Activated CD8-positive, alpha-beta T cell treated with anti-CD3 and anti-CD28 coated beads for 36 hours (primary cell): ENCODE results near the gene SERPINE1. TPM values are rescaled to one million over a fixed set of nuclear protein-coding genes. Genes with fewer than 3 reads are reported as not detected.
"Not testable (repeated sequence)": the region's sequence is repeated elsewhere in the genome, so short reads cannot be mapped to it uniquely, and the experiment has no call there.

Source experiments
- ATAC-seq: fragments of 200-7000 bp; cut with Tn5 transposase; one replicate; pipeline ENCODE4 v1.10.0; 2021; ENCODE audit warnings: mild to moderate bottlenecking, moderate library complexity
- CTCF ChIA-PET: fragments of 350-600 bp; sonication (Branson Sonifier 250); formaldehyde crosslinking; loops from one replicate; lab custom pipeline; 2021; ENCODE audit warnings: antibody characterized with exemption; lab: Charles Lee
- POLR2A ChIA-PET: fragments of 350-600 bp; sonication (Branson Sonifier 250); formaldehyde crosslinking; loops from one replicate; lab custom pipeline; 2021; ENCODE audit warnings: antibody characterized with exemption; lab: Charles Lee
- DNase-seq: peaks from one replicate; pipeline ENCODE4 v3.0.0-alpha.2; 2020
- H3K27ac Mint-ChIP-seq: one replicate; pipeline ENCODE4 v1.8.0; 2021; ENCODE audit warnings: mild to moderate bottlenecking, mixed read lengths
- H3K27me3 Mint-ChIP-seq: one replicate; pipeline ENCODE4 v1.8.0; 2021; ENCODE audit warnings: mixed read lengths
- H3K36me3 Mint-ChIP-seq: one replicate; pipeline ENCODE4 v1.8.0; 2021; ENCODE audit warnings: low read depth, mixed read lengths
- H3K4me1 Mint-ChIP-seq: one replicate; pipeline ENCODE4 v1.8.0; 2021; ENCODE audit warnings: low read depth, mixed read lengths
- H3K4me3 Mint-ChIP-seq: one replicate; pipeline ENCODE4 v1.8.0; 2021; ENCODE audit warnings: mild to moderate bottlenecking, moderate library complexity, mixed read lengths
- H3K9me3 Mint-ChIP-seq: one replicate; pipeline ENCODE4 v1.8.0; 2021; ENCODE audit warnings: mixed read lengths
- CTCF ChIP-seq: fragments of 200-600 bp; IDR thresholded peaks from one replicate; pipeline ENCODE4 v1.8.0; 2022; ENCODE audit warnings: antibody characterized with exemption, mild to moderate bottlenecking
- intact Hi-C: fragments of 100-400 bp; cut with micrococcal nuclease; formaldehyde crosslinking; loops from one replicate; pipeline ENCODE4 v1.10.0; 2022
- total RNA-seq, 2 experiments: library from RNA; stranded (reverse); gene quantifications; one replicate each; pipeline ENCODE4 v1.2.3, GENCODE V29; 2021

The SERPINE1 gene
- total RNA-seq, 2 experiments from 2014 or later, result 1.2 to 1.3 TPM

GRCh38 chr7:101115215-101115614 lies 11.7 kb upstream of the SERPINE1 start:
- no peaks in the 10 kb centered on the region for H3K9me3 Mint-ChIP-seq
- DNase-seq (no peak), ATAC-seq (no peak)
- ChIA-PET POLR2A (no interaction called here), CTCF (no interaction called here)
- no peak overlapping the region for H3K4me3 Mint-ChIP-seq
- H3K36me3 Mint-ChIP-seq, result no peaks in the 10 kb centered on the region
- H3K4me1 Mint-ChIP-seq, result peaks cover 6% of the 10 kb centered on the region
- intact Hi-C loops, result no loop called here
- H3K27me3 Mint-ChIP-seq, result peaks cover 8% of the 10 kb centered on the region
- no peak overlapping the region for H3K27ac Mint-ChIP-seq
- TF ChIP-seq CTCF, result no peak

- DNase-seq (no peak), ATAC-seq (no peak)
- H3K4me1 Mint-ChIP-seq, result peaks cover 7% of the 10 kb centered on the region
- no peaks in the 10 kb centered on the region for H3K36me3 Mint-ChIP-seq
- POLR2A ChIA-PET, result no interaction called here
- intact Hi-C loops, result no loop called here
- H3K27ac Mint-ChIP-seq, result peak overlapping the region; percentile 1
- no peak overlapping the region for H3K4me3 Mint-ChIP-seq
- no peaks in the 10 kb centered on the region for H3K9me3 Mint-ChIP-seq
- CTCF ChIA-PET, result no interaction called here
- peaks cover 15% of the 10 kb centered on the region for H3K27me3 Mint-ChIP-seq
- TF ChIP-seq CTCF, result no peak
Measured at GRCh38 chr7:101116898-101117297, 10.0 kb upstream of the SERPINE1 start.

GRCh38 chr7:101118856-101119255 lies 8.0 kb upstream of the SERPINE1 start:
- Mint-ChIP-seq H3K27ac (no peak overlapping the region), H3K4me1 (peaks cover 15% of the 10 kb centered on the region), H3K4me3 (no peak overlapping the region), H3K36me3 (no peaks in the 10 kb centered on the region), H3K27me3 (peaks cover 32% of the 10 kb centered on the region), H3K9me3 (no peaks in the 10 kb centered on the region)
- ATAC-seq (no peak), DNase-seq (no peak)
- TF ChIP-seq CTCF, result no peak
- POLR2A ChIA-PET, result no interaction called here
- intact Hi-C loops, result no loop called here
- CTCF ChIA-PET, result interaction anchor here (0.7 to 1.1 kb wide), 2 partner anchors 19 to 25 kb away, joined by 3 read pairs; no protein-coding TSS in a partner anchor

- POLR2A ChIA-PET, result interaction anchor here (0.6 to 0.9 kb wide), 2 partner anchors 17 to 170 kb away, joined by 3 read pairs; no protein-coding TSS in a partner anchor
- intact Hi-C loops, result no loop called here
- Mint-ChIP-seq H3K4me3 (no peak overlapping the region), H3K36me3 (no peaks in the 10 kb centered on the region), H3K9me3 (no peaks in the 10 kb centered on the region), H3K27ac (no peak overlapping the region), H3K4me1 (peaks cover 20% of the 10 kb centered on the region), H3K27me3 (peaks cover 37% of the 10 kb centered on the region)
- CTCF ChIA-PET, result no interaction called here
- no peak for TF ChIP-seq CTCF
- no peak for ATAC-seq
- peak; percentile 34 for DNase-seq
Measured at GRCh38 chr7:101119876-101120275, 7.0 kb upstream of the SERPINE1 start.

GRCh38 chr7:101120315-101120714 lies 6.6 kb upstream of the SERPINE1 start:
- no peak for TF ChIP-seq CTCF
- Mint-ChIP-seq H3K27me3 (peaks cover 40% of the 10 kb centered on the region), H3K9me3 (no peaks in the 10 kb centered on the region), H3K36me3 (no peaks in the 10 kb centered on the region), H3K27ac (no peak overlapping the region), H3K4me3 (no peak overlapping the region), H3K4me1 (peaks cover 23% of the 10 kb centered on the region)
- CTCF ChIA-PET, result interaction anchor here (1.0 kb wide), 1 partner anchor 43 kb away, joined by 3 read pairs; no protein-coding TSS in a partner anchor
- DNase-seq, result no peak
- POLR2A ChIA-PET, result interaction anchor here (0.9 kb wide), 1 partner anchor 16 kb away, joined by 3 read pairs; no protein-coding TSS in a partner anchor
- ATAC-seq, result no peak
- intact Hi-C loops, result no loop called here

GRCh38 chr7:101121631-101121990 lies 5.3 kb upstream of the SERPINE1 start:
- ATAC-seq, H3K9me3 Mint-ChIP-seq, H3K4me3 Mint-ChIP-seq, H3K27ac Mint-ChIP-seq, DNase-seq, H3K36me3 Mint-ChIP-seq, CTCF ChIA-PET, intact Hi-C loops, POLR2A ChIA-PET: not testable (repeated sequence)
- H3K27me3 Mint-ChIP-seq, result peaks cover 47% of the 10 kb centered on the region
- H3K4me1 Mint-ChIP-seq, result peaks cover 34% of the 10 kb centered on the region
